PC-3 (cell line): ENCODE data around the gene PRAMEF11.
"Not testable (repeated sequence)": the region's sequence is repeated elsewhere in the genome, so short reads cannot be mapped to it uniquely, and the experiment has no call there.

Source experiments
- CTCF ChIP-seq: fragments of 300-600 bp; sonication (generic); conservative IDR thresholded peaks from 2 replicates; pipeline ENCODE4 v1.5.1; 2017; ENCODE audit warnings: antibody characterized with exemption, low read depth, mild to moderate bottlenecking, low read length
- EZH2 ChIP-seq: fragments of 300-600 bp; sonication (generic); IDR thresholded peaks from one replicate; pipeline ENCODE4 v1.6.1; 2017; ENCODE audit warnings: antibody characterized with exemption, mild to moderate bottlenecking, low read length; ENCODE audit not compliant: unreplicated experiment

GRCh38 chr1:12856786-12857185 is 25.6 kb upstream of the PRAMEF11 start, which contains the start of gene PRAMEF2:
- not testable (repeated sequence) for TF ChIP-seq CTCF, EZH2
